Mesendoderm (in vitro differentiated cells): Measurements from ENCODE around the gene CCND2.

Experiments used
- DNase-seq: peaks from one replicate; pipeline ENCODE4 v3.0.0; 2013
- H2AK5ac ChIP-seq: 2 replicates; pipeline ENCODE4 v1.6.1; 2013; ENCODE audit warnings: low read length, inconsistent platforms
- H2BK120ac ChIP-seq: 2 replicates; pipeline ENCODE4 v1.6.1; 2013; ENCODE audit warnings: low read depth, mild to moderate bottlenecking, low read length, moderate library complexity, mixed read lengths
- H2BK15ac ChIP-seq: replicated peaks from 2 replicates; pipeline ENCODE4 v1.6.1; 2013; ENCODE audit warnings: low read depth, mild to moderate bottlenecking, moderate library complexity
- H2BK5ac ChIP-seq: 2 replicates; pipeline ENCODE4 v1.6.1; 2013; ENCODE audit warnings: low read length, inconsistent platforms
- H3K18ac ChIP-seq: 2 replicates; pipeline ENCODE4 v1.6.1; 2013; ENCODE audit warnings: mild to moderate bottlenecking, low read length, mixed read lengths
- H3K23ac ChIP-seq: one replicate; pipeline ENCODE4 v1.6.1; 2013; ENCODE audit warnings: low read length
- H3K27ac ChIP-seq: 2 replicates; pipeline ENCODE4 v1.5.1; 2013; ENCODE audit warnings: low read depth, mild to moderate bottlenecking, inconsistent platforms, low read length, moderate library complexity
- H3K27me3 ChIP-seq: 2 replicates; pipeline ENCODE4 v1.6.1; 2013; ENCODE audit warnings: low read length, control low read depth, mild to moderate bottlenecking, inconsistent platforms; ENCODE audit not compliant: insufficient read depth, poor library complexity
- H3K36me3 ChIP-seq: 2 replicates; pipeline ENCODE4 v1.6.1; 2013; ENCODE audit warnings: low read length, inconsistent platforms; ENCODE audit not compliant: control insufficient read depth, insufficient read depth
- H3K4ac ChIP-seq: one replicate; pipeline ENCODE4 v1.6.1; 2013; ENCODE audit warnings: low read depth, mild to moderate bottlenecking, low read length, moderate library complexity
- H3K4me1 ChIP-seq: 2 replicates; pipeline ENCODE4 v1.6.1; 2013; ENCODE audit warnings: low read depth, low read length, inconsistent platforms; ENCODE audit not compliant: control insufficient read depth
- H3K4me2 ChIP-seq: 2 replicates; pipeline ENCODE4 v1.6.1; 2013; ENCODE audit warnings: low read length
- H3K4me3 ChIP-seq: 2 replicates; pipeline ENCODE4 v1.5.1; 2013; ENCODE audit warnings: mild to moderate bottlenecking, low read length
- H3K56ac ChIP-seq: one replicate; pipeline ENCODE4 v1.6.1; 2013; ENCODE audit warnings: low read length
- H3K79me1 ChIP-seq: 2 replicates; pipeline ENCODE4 v1.6.1; 2013; ENCODE audit warnings: low read length, inconsistent platforms
- H3K79me2 ChIP-seq: 2 replicates; pipeline ENCODE4 v1.6.1; 2013; ENCODE audit warnings: mild to moderate bottlenecking, low read length; ENCODE audit not compliant: control insufficient read depth, insufficient read depth
- H3K9ac ChIP-seq: 2 replicates; pipeline ENCODE4 v1.6.1; 2013; ENCODE audit warnings: low read length, inconsistent platforms
- H4K5ac ChIP-seq: one replicate; pipeline ENCODE4 v1.6.1; 2013; ENCODE audit warnings: low read length
- H4K8ac ChIP-seq: one replicate; pipeline ENCODE4 v1.6.1; 2013; ENCODE audit warnings: low read depth, mild to moderate bottlenecking, control low read depth, low read length, moderate library complexity
- WGBS: extraction: QIAGEN DNeasy Blood & Tissue Kit; methylation state at CpG from one replicate; pipeline ENCODE4 v1.1.7; 2013; ENCODE audit warnings: low lambda C conversion rate, missing lambda C conversion rate; ENCODE audit not compliant: insufficient coverage; ENCODE audit errors: extremely low coverage; 5-methylcytosine and 5-hydroxymethylcytosine counted together

CCND2 gene

GRCh38 chr12:4287325-4288211, 14.0 kb downstream of the CCND2 start:
- H3K9ac ChIP-seq = no peak overlapping the region

GRCh38 chr12:4288296-4289131, 15.0 kb downstream of the CCND2 start:
- peaks cover 41% of the 10 kb centered on the region for H3K36me3 ChIP-seq
- no peak overlapping the region for H3K56ac ChIP-seq
- H2BK5ac ChIP-seq = no peak overlapping the region
- no peak overlapping the region for H3K4me3 ChIP-seq
- H2AK5ac ChIP-seq = no peak overlapping the region
- H3K79me1 ChIP-seq = peaks cover 32% of the 10 kb centered on the region
- no peak overlapping the region for H4K5ac ChIP-seq
- no peak overlapping the region for H3K4me2 ChIP-seq
- no peak overlapping the region for H2BK120ac ChIP-seq
- WGBS = no CpG with 5 or more reads among the region's 20 CpGs
- H3K9ac ChIP-seq = no peak overlapping the region
- H3K27ac ChIP-seq = no peak overlapping the region
- no peak overlapping the region for H3K18ac ChIP-seq
- no peak overlapping the region for H4K8ac ChIP-seq
- H3K23ac ChIP-seq = no peak overlapping the region
- peaks cover 89% of the 10 kb centered on the region for H3K79me2 ChIP-seq
- H2BK15ac ChIP-seq = no peak overlapping the region
- no peaks in the 10 kb centered on the region for H3K4me1 ChIP-seq
- no peak for DNase-seq
- H3K27me3 ChIP-seq = no peaks in the 10 kb centered on the region
- H3K4ac ChIP-seq = no peak overlapping the region

More at GRCh38 chr12:4287325-4288211, 14.0 kb downstream of the CCND2 start:
- Histone ChIP-seq H3K36me3 (peaks cover 43% of the 10 kb centered on the region), H2AK5ac (no peak overlapping the region), H3K4ac (no peak overlapping the region), H3K27ac (no peak overlapping the region), H3K27me3 (no peaks in the 10 kb centered on the region), H3K79me2 (peaks cover 86% of the 10 kb centered on the region), H3K79me1 (peaks cover 31% of the 10 kb centered on the region), H3K4me3 (no peak overlapping the region), H2BK120ac (no peak overlapping the region), H3K18ac (no peak overlapping the region), H3K4me2 (no peak overlapping the region), H3K23ac (no peak overlapping the region), H4K5ac (no peak overlapping the region), H2BK5ac (no peak overlapping the region), H2BK15ac (no peak overlapping the region), H3K4me1 (no peaks in the 10 kb centered on the region), H3K56ac (no peak overlapping the region), H4K8ac (no peak overlapping the region)
- no CpG with 5 or more reads among the region's 18 CpGs for WGBS
- DNase-seq = no peak

GRCh38 chr12:4289231-4289878, 15.8 kb downstream of the CCND2 start:
- Histone ChIP-seq H3K27ac (no peak overlapping the region), H3K18ac (no peak overlapping the region), H3K4ac (no peak overlapping the region), H3K56ac (no peak overlapping the region), H3K23ac (no peak overlapping the region), H3K4me2 (no peak overlapping the region), H3K36me3 (peaks cover 36% of the 10 kb centered on the region), H3K79me2 (peaks cover 83% of the 10 kb centered on the region), H2AK5ac (no peak overlapping the region), H3K79me1 (peaks cover 28% of the 10 kb centered on the region), H2BK120ac (no peak overlapping the region), H3K4me3 (no peak overlapping the region), H2BK5ac (no peak overlapping the region), H3K9ac (no peak overlapping the region), H3K4me1 (no peaks in the 10 kb centered on the region), H2BK15ac (no peak overlapping the region), H4K8ac (no peak overlapping the region), H4K5ac (no peak overlapping the region), H3K27me3 (no peaks in the 10 kb centered on the region)
- WGBS = no CpG with 5 or more reads among the region's 20 CpGs
- no peak for DNase-seq

- H2BK5ac ChIP-seq = no peak overlapping the region
- no CpG with 5 or more reads among the region's 28 CpGs for WGBS
- H3K56ac ChIP-seq = no peak overlapping the region
- H3K4me3 ChIP-seq = no peak overlapping the region
- no peak overlapping the region for H3K27ac ChIP-seq
- H3K79me2 ChIP-seq = peaks cover 80% of the 10 kb centered on the region
- H2BK15ac ChIP-seq = no peak overlapping the region
- no peak overlapping the region for H3K23ac ChIP-seq
- H3K27me3 ChIP-seq = no peaks in the 10 kb centered on the region
- no peak overlapping the region for H3K4ac ChIP-seq
- peaks cover 37% of the 10 kb centered on the region for H3K36me3 ChIP-seq
- DNase-seq = no peak
- H4K5ac ChIP-seq = no peak overlapping the region
- no peak overlapping the region for H4K8ac ChIP-seq
- H3K4me2 ChIP-seq = no peak overlapping the region
- no peaks in the 10 kb centered on the region for H3K4me1 ChIP-seq
- H2AK5ac ChIP-seq = no peak overlapping the region
- no peak overlapping the region for H2BK120ac ChIP-seq
- peaks cover 30% of the 10 kb centered on the region for H3K79me1 ChIP-seq
- H3K9ac ChIP-seq = no peak overlapping the region
- no peak overlapping the region for H3K18ac ChIP-seq
Measured at GRCh38 chr12:4289998-4290790, 16.6 kb downstream of the CCND2 start.

GRCh38 chr12:4292341-4293073, 18.9 kb downstream of the CCND2 start:
- Histone ChIP-seq H3K27me3 (no peaks in the 10 kb centered on the region), H3K4me3 (no peak overlapping the region), H3K27ac (no peak overlapping the region), H3K56ac (no peak overlapping the region), H3K79me2 (peaks cover 61% of the 10 kb centered on the region), H3K36me3 (peaks cover 29% of the 10 kb centered on the region), H3K4ac (no peak overlapping the region), H3K4me2 (no peak overlapping the region), H3K9ac (no peak overlapping the region), H3K23ac (no peak overlapping the region), H3K4me1 (no peaks in the 10 kb centered on the region), H2BK5ac (no peak overlapping the region), H3K18ac (no peak overlapping the region), H4K5ac (no peak overlapping the region), H2BK15ac (no peak overlapping the region), H4K8ac (no peak overlapping the region), H3K79me1 (peaks cover 23% of the 10 kb centered on the region), H2BK120ac (no peak overlapping the region), H2AK5ac (no peak overlapping the region)
- DNase-seq = no peak
- no CpG with 5 or more reads among the region's 16 CpGs for WGBS
